ENCODE results near the gene COBLL1.
"Not testable (repeated sequence)": the region's sequence is repeated elsewhere in the genome, so short reads cannot be mapped to it uniquely, and the experiment has no call there.

Gene COBLL1

DNA sequence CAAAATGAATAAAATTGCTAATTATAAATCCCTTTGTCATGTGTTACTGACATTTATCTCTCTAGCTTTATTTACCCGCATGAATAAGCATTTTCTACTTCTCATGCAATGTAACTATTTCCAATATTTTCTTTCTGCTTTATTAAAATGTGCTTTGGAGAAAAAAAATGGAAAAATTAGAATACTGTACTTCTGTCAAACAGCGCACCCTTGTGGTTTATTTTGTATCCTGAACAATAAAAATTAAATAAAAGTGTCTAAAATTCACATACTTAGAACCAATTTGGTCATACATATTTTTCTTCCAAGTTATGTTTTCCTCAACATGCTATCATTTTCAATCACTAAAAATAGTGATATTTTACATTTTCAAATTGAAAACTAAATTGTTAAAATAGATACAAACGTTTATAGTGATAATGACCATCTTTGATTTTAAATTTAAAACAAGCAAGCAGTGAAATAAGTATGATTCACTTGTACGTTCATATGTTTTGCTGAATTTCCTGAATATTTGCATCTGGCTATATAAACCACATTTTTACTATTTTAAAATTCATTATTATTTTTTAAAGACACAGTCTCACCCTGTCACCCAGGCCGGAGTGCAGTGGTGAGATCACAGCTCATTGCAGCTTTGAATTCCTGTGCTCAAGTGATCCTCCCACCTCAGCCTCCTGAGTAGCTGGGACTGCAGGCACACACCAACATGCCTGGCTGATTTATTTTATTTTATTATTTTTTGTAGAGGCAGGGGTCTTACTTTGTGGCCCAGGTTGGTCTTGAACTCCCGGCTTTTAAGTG lies 124.4 kb downstream of the COBLL1 start:
- DNase-seq (ENCODE audit: low read depth): peak; percentile 45
- TF ChIP-seq, protein P1, sequence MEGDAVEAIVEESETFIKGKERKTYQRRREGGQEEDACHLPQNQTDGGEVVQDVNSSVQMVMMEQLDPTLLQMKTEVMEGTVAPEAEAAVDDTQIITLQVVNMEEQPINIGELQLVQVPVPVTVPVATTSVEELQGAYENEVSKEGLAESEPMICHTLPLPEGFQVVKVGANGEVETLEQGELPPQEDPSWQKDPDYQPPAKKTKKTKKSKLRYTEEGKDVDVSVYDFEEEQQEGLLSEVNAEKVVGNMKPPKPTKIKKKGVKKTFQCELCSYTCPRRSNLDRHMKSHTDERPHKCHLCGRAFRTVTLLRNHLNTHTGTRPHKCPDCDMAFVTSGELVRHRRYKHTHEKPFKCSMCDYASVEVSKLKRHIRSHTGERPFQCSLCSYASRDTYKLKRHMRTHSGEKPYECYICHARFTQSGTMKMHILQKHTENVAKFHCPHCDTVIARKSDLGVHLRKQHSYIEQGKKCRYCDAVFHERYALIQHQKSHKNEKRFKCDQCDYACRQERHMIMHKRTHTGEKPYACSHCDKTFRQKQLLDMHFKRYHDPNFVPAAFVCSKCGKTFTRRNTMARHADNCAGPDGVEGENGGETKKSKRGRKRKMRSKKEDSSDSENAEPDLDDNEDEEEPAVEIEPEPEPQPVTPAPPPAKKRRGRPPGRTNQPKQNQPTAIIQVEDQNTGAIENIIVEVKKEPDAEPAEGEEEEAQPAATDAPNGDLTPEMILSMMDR (conservative IDR thresholded peaks at IDR 0.05; ENCODE audit: low read length): peak; percentile 65
- H3K4me3 ChIP-seq (ENCODE audit: low read length): no peak overlapping the region

DNA sequence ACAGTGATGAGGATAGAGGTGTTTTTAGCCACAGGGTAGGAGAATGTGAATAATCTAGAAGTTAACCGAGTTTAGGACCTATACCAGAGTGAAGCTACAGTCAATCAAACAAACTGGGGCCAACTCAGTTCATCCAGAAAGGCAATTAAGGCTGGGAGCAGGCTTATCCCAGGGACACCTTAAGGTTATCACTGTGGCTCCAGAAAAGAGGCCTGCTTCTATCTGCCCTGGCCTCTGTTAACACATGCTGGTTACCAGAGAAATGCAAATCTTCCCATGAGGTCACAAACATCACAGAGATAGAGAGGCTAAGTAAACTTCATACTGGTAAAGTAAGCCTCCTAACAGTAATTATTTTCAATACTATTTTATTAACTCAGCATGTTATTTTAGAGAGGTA lies 127.2 kb downstream of the COBLL1 start:
- H3K4me3 ChIP-seq (ENCODE audit: low read length): no peak overlapping the region
- TF ChIP-seq, protein P1 (conservative IDR thresholded peaks at IDR 0.05; ENCODE audit: low read length): no peak
- DNase-seq (ENCODE audit: low read depth): no peak

DNA sequence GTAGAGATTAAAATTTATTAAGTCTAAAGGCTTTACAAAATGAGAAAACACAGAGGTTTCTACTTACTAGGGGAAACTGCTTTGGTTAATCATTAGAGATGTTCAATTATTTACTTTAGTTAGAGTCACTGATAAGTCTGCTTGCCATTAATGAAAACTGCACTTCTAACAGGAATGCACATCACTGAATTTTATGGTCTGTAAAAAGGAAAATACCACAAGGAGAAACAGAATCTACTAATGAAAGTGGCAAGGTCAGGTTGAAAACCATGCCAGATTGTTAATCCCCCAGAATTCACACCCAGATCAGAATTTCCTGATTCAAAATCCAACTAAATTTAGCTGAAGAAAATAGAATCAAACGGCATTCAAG lies 129.9 kb downstream of the COBLL1 start:
- TF ChIP-seq, protein P1 (conservative IDR thresholded peaks at IDR 0.05; ENCODE audit: low read length): no peak
- H3K4me3 ChIP-seq (ENCODE audit: low read length): no peak overlapping the region
- no peak for DNase-seq (ENCODE audit: low read depth)

DNA sequence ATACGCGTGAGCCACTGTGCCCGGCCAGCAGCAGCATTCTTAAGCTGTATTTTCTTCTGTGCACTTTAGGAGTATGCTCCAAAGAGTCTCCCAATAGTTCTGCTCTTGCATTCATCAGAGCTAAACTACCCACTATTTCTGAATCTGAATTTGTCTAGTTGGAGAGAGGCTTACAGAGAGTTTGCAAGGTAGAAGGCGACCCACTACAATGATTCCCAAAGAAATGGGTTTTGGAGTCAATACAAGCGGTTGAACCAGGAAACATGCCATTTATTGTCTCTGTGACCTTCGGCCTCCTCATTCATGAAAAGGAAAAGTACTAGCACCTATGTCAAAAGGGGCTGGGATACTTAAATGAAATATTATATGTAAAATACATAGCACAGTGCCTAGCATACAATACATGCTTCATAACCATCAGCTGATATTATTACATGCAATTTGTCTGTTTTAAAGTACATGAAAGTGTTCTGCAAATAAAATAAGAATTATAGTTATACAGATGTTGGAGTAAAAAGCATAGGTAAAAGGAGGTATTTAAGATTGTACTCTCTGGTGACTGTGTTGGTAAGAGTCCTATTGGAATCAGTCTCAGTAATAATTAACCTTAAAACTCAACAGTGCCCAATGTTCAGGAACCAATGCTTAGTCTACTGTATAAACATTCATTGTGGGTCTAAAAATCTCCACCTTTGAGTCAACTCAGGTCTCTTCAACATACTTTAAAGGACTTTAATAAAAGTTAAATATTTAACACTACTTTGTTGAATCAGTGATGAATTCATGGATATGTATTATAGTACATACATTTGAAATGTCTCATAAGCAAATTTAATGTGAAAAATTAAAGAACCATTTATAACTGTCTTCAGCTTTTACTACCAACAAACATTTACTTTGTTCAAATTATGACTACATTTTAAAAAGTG lies 130.5 kb downstream of the COBLL1 start:
- no peak overlapping the region for H3K4me3 ChIP-seq (ENCODE audit: low read length)
- TF ChIP-seq, protein P1 (conservative IDR thresholded peaks at IDR 0.05; ENCODE audit: low read length): no peak
- DNase-seq (ENCODE audit: low read depth): no peak

DNA sequence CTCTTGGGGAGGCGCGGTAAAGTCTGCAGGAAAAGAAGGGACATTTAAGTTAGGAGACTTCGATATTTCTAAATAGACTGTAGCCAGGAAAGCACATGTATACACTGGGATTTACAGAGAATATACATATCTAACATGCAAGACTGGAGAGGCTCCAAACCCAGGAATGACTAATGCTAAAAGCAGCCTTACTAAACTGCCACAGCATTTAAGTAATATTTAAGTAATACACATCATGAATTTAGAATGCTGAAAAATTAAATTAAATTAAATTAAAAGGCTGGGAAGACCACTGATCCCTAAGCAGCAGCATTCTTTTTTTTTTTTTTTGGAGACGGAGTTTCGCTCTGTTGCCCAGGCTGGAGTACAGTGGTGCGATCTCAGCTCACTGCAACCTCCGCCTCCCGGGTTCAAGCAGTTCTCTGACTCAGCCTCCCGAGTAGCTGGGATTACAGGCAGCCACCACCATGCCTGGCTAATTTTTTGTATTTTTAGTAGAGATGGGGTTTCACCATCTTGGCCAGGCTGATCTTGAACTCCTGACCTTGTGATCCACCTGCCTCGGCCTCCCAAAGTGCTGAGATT lies 131.3 kb downstream of the COBLL1 start:
- DNase-seq (ENCODE audit: low read depth): peak; percentile 25
- H3K4me3 ChIP-seq (ENCODE audit: low read length): not testable (repeated sequence)

DNA sequence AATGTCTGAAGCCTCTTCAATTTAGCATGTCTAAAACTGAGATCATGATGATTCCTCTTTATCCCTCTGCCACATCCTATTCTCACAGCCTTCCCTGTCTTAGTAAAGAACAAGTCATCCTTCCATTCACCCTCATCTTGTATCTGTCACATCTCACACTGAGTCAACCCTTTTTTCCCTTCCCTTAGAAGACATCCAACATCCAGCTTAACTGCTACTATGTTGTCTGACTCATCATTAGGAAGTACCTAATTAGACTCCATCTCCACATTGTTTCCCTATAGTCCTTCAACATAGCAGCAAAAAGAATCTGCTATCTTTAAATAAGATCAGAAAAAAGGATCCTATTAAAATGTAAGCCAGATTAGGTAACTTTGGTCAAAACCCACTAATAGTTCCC lies 135.1 kb downstream of the COBLL1 start:
- no peak overlapping the region for H3K4me3 ChIP-seq (ENCODE audit: low read length)
- TF ChIP-seq, protein P1 (conservative IDR thresholded peaks at IDR 0.05; ENCODE audit: low read length): no peak
- DNase-seq (ENCODE audit: low read depth): peak; percentile 67

DNA sequence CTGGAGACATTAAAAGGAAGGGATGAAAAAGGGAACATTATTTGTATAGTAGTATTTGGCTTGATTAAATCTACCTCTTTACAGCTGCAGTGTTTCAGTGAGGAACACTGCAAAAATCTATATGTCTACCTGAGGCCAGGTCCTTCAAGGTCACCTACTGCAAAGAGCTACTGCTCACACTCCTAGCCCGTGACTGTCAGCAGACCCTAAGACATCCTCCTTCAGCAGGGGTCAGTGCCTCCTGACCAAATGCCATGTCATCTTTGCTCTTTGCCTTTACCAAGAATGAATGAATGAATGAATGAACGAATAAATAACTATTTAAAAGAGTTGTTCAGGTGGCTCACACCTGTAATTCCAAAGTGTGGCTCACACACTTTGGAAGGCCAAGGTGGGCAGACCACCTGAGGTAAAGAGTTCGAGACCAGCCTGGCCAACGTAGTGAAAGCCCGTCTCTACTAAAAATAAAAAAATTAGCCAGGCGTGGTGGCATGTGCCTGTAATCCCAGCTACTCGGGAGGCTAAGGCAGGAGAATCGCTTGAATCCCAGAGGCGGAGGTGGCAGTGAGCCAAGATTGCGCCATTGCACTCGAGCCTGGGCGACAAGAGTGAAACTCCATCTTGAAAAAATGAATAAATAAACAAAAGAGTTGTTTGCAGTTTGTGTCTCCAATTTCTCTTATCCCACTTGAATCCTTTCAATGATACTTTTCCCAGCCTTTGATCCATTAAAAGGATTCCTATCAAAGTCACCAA lies 136.0 kb downstream of the COBLL1 start:
- TF ChIP-seq, protein P1 (conservative IDR thresholded peaks at IDR 0.05; ENCODE audit: low read length): no peak
- no peak for DNase-seq (ENCODE audit: low read depth)
- H3K4me3 ChIP-seq (ENCODE audit: low read length): no peak overlapping the region

Data from AG10803 (cell line).